ENCODE measurements around the gene BRK1.
A peak's percentile ranks its signal among the peaks of the same experiment; 100 is the strongest.
"Not testable (repeated sequence)": the region's sequence is repeated elsewhere in the genome, so short reads cannot be mapped to it uniquely, and the experiment has no call there.

The BRK1 gene

DNA sequence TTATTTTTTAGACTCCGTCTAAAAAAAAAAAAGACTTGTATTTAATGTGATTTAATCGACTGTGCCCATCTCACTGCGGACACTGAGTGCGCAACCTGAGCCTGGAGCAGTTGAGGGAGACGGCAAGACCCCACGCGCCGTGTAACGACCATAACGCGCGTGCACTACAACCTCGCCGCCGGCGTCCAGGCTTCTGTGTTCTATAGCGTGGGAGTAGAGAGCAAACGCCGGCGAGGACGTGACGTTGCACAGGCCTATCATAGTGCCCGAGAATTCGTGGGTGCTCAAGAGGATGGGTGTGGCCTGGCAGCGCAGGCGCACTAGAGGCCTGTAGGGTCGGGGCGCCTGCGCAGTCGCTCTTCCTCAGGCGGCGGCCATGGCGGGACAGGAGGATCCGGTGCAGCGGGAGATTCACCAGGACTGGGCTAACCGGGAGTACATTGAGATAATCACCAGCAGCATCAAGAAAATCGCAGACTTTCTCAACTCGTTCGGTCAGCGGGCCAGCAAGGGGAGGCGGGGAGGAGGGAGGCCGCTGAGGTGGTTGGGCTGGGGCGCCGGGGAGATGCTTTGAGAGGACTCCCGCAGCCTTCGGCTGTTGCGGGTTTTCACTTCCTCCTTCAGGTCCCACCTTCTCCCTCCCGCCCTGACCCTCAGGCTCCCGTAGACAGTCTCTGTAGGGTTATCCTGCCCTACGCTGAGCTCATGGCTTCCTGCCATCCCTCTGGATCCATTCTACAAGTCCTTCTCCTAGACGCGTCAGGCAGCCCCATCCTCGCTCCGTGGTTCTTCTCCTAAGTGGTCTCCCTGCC lies at the start of gene BRK1:
Gene BRK1, plus strand, starts transcription at position 350 of the 812 bp plus-strand sequence. Its CDS starts 27 bp downstream, at position 377.
- peak; percentile 65 for DNase-seq (ENCODE audit: low read depth, low spot score)

DNA sequence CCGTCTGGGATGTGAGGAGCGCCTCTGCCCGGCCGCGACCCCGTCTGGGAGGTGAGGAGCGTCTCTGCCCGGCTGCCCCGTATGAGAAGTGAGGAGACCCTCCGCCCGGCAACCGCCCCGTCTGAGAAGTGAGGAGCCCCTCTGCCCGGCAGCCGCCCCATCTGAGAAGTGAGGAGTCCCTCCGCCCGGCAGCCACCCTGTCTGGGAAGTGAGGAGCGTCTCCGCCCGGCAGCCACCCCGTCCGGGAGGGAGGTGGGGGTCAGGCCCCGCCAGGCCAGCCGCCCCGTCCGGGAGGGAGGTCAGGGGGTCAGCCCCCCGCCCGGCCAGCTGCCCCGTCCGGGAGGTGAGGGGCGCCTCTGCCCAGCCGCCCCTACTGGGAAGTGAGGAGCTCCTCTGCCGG lies 45.4 kb upstream of the BRK1 start:
- not testable (repeated sequence) for DNase-seq (ENCODE audit: low read depth, low spot score)

DNA sequence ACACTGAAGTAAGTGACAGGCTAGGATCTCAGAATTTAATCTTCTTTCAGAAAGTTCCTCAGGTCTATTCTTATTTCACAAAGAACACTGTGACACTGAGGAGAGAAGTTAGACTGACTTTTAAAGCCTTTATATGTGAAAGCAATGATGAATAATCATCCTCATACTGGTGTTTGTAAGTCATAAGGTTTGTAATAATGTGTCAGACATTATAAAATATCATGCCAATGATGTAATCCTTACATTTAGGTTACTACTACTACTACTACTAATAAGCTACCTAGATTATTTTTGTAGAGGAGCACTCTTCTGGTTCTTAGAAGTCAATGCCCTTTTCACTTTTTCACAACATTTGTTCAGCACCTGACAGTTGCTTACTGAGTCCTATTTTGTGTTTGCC lies 40.8 kb upstream of the BRK1 start:
- DNase-seq (ENCODE audit: low read depth, low spot score), result no peak

DNA sequence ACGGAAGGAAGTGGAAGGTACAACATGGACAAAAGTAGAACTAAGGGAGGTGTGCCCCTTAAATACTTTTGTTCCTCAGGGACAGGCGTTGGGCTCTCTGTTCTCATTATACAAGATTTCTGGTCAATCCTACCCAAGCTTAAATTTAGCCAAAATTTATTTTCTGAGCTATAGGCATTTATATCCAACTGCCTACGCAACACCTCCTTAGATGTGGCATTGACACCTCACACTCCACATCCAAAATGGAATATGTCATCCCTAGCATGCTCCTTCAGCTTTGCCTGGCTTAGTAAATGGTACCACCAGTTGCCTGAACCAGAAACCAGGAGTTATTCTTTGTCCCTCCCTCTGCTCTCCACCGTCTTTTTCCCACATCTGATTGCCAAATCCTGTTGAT lies 33.6 kb upstream of the BRK1 start:
- no peak for DNase-seq (ENCODE audit: low read depth, low spot score)

DNA sequence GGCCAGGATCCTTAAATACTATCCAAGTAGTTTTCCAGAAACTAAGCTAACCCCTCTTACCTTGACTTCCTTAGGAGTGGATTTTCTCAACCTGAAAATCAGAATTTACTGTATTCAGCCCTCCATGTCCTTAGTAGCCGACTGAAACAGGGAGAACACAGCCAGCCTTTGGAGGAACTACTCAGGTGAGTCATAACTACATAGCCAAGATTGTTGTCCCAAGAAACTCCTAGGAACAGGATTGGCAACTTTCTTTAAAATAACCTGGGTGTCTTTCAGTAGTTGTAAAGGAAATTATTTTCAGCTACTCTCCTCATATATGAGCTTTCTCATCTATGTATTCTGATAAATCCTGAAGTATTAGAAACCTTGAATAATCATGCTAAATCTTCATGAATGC lies 29.7 kb upstream of the BRK1 start:
- DNase-seq (ENCODE audit: low read depth, low spot score), result no peak

DNA sequence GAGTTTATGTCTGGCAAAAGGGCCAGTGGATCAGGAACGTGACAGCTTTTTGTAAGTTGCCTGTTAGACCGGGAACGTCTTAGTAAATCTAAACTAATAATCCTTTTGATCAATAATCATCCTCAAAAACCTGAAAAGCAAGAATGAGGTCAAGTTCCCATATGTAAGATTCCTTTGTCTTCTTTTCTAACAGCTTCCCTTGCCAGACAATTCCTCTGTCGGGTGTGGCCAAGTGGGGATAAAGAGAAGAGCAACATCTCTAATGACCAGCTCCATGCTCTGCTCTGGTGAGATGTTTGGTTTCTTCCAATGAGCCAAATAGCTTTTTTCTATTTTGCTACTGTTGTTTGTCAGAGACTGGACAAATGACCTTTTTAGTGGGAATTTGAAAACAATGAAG lies 27.2 kb upstream of the BRK1 start:
- DNase-seq (ENCODE audit: low read depth, low spot score), result no peak

DNA sequence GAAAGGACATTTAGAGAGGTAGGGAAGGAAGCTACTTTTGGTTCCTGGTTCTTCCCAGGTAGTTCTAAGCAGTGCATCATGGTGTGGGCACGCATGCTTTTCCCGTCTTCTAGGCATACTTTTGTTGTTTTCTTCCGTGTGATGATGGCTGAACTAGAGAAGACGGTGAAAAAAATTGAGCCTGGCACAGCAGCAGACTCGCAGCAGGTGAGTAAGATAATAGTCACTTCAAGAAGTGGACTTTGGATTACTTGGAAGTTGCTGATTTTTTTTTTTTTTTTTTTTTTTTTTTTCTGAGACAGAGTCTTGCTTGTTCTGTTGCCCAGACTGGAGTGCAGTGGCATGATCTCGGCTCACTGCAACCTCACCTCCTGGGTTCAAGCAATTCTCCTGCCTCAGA lies 25.3 kb upstream of the BRK1 start:
- no peak for DNase-seq (ENCODE audit: low read depth, low spot score)

DNA sequence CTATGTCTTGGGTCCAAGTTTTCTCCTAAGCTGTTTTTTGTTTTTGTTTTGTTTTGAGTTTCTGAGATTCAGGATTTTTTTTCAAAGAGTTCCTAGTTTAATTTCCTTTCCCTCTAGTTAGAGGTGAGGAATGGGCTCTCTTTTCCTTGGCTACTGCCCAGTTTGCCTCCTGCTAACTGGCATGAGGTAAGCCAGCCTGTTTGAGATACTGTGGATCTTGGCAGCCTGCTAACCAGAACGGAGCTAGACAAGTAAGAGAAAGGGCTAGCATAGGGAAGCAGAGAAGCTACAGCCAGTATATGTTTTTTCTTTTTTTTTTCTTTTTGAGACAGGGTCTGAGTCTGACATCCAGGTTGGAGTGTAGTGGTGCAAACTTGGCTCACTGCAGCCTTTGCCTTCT lies 24.7 kb upstream of the BRK1 start:
- not testable (repeated sequence) for DNase-seq (ENCODE audit: low read depth, low spot score)

DNA sequence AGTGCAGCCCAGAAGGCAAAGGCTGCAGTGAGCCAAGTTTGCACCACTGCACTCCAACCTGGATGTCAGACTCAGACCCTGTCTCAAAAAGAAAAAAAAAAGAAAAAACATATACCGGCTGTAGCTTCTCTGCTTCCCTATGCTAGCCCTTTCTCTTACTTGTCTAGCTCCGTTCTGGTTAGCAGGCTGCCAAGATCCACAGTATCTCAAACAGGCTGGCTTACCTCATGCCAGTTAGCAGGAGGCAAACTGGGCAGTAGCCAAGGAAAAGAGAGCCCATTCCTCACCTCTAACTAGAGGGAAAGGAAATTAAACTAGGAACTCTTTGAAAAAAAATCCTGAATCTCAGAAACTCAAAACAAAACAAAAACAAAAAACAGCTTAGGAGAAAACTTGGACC lies 24.1 kb upstream of the BRK1 start:
- not testable (repeated sequence) for DNase-seq (ENCODE audit: low read depth, low spot score)

DNA sequence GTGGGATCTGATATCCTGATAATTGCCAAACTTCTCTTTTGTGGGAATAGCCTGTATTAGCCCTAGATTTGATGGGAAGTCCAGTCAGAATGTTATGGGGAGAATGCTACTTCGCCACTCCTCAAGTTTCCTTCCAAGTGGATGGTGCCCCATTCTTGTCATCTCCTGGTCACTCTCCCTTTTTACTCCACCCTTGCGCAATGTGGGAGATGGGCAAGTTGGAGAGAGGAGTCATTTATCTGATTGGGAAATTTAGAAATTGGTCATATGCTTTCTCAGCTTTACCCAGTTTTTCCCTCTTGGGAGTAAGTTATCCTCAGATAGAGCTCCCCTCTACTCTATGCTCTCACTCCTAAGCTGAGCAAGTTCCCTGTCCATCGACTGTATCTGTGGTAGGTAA lies 21.8 kb upstream of the BRK1 start:
- DNase-seq (ENCODE audit: low read depth, low spot score), result no peak

DNA sequence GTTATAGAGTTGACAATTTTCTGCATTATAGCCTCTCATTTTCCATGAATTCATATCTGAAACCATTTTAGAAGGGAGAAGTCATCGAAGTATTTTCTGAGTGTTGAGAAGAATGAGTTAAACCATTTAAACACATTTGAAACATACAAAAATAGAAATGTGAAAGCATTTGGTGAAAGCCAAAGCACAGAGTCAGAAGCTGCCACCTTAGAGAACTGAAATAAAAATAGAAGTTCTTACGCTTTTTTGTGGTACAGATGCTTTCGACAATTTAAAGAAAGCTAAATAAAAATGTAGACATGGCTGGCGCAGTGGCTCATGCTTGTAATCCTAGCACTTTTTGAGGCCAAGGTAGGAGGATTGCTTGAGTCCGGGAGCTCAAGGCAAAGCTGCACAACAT lies 16.4 kb upstream of the BRK1 start:
- DNase-seq (ENCODE audit: low read depth, low spot score), result no peak

DNA sequence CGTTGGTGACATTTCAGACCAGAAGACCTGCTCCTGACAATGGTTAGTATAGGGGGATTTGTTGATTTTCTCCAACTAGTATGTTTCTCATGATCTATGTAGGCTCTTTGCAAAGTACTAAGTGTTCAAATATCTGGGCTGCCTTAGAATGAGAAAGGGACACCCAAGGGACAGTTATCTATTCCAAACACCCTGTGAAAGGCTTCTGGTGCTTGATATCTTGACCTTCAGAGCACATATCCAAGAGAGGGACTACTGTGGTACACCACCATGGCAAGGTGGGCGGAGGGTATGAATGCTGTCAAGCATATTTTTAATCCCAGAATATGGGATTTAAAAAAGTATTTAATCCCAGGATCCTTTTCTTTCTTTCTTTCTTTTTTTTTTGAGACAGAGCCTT lies 8.6 kb upstream of the BRK1 start:
- DNase-seq (ENCODE audit: low read depth, low spot score), result no peak

DNA sequence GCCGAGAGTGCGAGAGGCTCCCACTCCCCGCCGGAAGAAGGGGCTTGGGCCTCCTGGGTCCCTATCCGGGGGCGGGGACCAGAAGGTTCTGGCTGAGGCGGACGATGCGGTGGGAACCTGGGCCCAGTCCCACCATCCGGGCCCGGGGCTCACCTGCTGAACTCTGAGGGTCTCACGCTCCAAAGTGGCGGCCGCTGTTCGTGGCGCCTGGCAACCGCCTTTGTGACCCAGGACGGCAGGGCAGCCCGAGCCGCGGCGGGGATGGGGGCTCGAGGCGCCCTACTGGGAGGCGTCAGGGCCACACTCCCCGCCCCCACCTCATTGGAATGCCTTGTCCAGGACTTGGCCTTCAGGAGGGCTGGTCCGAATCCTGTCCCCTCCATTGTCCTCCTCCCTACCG lies 7.4 kb upstream of the BRK1 start, which contains the start of gene FANCD2OS:
Gene FANCD2OS, minus strand, starts transcription at position 165 of the 400 bp plus-strand sequence. CDS start 3,481 bp downstream, outside the sequence.
- no peak for DNase-seq (ENCODE audit: low read depth, low spot score)

DNA sequence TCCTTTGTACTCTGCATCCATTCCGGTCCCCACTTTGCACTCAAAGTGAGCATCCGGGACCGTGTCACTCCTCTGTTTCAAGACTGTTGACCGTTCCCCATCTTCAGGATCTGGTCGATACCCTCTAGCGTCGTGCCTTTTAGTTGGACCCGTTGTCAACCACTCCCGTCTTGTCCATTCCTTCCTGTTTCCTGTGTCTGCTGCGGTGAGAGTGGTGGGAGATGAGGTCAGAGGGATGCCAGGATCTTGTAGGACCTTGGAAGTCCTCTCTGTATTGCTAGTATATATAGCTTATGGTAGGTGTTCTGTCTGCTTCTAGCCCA lies 624 bp downstream of the BRK1 start:
- no peak for DNase-seq (ENCODE audit: low read depth, low spot score)

DNA sequence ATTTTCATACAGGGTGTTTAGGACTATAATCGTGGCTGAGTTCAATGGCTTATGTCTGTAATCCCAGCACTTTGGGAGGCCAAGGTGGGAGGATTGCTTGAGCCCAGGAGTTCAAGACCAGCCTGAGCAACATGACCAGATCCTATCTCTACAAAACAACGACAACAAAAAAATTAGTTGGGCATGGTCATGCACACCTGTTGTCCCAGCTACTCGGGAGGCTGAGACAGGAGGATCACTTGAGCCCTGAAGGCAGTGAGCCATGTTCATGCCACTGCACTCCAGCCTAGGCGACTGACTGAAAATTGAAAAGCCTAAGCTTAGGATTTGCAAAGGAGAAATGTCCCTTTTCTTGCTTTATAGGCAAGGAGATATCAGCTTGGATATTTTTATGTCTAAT lies 1.5 kb downstream of the BRK1 start:
- no peak for DNase-seq (ENCODE audit: low read depth, low spot score)

DNA sequence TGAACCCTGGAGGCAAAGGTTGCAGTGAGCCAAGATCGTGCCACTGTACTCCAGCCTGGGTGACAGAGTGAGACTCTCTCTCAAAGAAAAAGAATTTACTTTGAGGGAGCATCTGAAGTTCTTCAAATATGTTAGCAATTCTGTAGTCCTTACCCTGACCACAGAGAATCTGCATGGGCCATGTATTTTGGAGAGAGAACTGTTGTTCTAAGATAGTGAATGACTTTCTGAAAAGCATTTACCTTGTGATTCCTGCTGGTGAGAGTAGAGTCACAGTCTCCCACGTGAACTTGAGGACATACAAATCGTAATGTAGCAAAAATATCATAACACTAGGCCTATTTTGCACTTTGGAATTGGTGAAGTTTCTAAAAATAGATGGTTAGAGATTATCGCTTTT lies 3.9 kb downstream of the BRK1 start:
- no peak for DNase-seq (ENCODE audit: low read depth, low spot score)

DNA sequence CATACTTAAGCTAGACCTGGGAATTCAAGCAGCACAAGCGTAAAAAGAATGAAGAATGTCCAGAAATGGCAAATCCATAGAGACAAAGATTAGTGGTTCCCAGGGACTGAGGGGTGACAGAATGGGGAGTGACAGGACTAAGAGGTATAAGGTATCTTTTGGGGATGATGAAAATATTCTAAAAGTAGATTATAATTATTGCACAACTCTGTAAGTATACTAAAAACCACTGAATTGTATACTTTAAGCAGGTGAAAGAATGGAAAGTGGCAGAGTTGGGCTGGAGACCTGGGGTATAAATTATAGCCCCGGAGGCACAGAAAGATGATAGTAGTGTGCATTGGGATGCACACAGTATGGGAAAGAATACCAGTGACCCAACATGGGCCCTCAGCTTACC lies 5.6 kb downstream of the BRK1 start:
- no peak for DNase-seq (ENCODE audit: low read depth, low spot score)

DNA sequence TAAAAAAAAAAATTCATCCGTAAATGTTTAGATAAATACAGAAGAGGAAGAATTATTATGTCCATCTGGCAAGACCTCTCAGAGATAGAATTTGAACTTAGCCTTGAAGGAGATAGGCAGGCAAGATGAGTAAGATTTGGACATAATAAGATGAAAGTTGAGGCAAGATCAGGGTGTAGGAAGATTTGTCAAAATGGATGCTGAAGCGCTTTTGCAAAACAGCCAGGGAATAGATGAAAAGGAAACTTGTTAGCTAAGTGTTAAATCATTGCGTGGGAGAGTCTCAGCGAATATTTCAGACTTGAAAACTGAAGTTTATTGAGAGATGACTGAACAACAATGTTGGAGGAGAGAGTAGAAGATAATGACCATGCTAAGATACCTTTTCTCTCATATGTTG lies 7.2 kb downstream of the BRK1 start:
- DNase-seq (ENCODE audit: low read depth, low spot score), result no peak

DNA sequence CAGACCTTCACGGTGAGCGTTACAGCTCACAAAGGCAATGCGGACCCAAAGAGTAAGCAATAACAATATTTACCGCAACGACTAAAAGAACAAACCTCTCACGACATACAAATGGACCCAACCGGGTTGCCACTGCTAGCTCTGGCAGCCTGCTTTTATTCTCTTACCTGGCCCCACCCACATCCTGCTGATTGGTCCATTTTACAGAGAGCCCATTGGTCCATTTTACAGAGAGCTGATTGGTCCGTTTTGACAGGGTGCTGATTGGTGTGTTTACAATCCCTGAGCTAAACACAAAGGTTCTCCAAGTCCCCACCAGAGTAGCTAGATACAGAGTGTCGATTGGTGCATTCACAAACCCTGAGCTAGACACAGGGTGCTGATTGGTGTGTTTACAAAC lies 20.4 kb downstream of the BRK1 start:
- DNase-seq (ENCODE audit: low read depth, low spot score), result not testable (repeated sequence)

DNA sequence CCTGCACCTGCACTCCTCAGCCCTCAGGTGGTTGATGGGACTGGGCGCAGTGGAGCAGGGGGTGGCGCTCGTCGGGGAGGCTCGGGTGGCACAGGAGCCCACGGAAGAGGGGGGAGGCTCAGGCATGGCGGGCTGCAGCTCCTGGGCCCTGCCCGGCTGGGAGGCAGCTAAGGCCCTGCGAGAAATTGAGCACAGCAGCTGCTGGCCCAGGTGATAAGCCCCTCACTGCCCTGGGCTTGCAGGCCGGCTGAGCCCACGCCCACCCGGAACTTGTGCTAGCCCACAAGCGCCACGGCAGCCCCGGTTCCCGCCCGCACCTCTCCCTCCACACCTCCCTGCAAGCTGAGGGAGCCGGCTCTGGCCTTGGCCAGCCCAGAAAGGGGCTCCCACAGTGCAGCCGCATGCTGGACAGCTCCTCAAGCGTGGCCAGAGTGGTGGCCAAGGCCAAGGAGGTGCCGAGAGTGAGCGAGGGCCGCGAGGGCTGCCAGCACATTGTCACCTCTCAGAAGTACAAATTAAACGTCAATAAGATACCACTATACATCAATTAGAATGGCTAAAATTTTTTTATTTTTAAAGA lies 21.0 kb downstream of the BRK1 start:
- no peak for DNase-seq (ENCODE audit: low read depth, low spot score)

DNA sequence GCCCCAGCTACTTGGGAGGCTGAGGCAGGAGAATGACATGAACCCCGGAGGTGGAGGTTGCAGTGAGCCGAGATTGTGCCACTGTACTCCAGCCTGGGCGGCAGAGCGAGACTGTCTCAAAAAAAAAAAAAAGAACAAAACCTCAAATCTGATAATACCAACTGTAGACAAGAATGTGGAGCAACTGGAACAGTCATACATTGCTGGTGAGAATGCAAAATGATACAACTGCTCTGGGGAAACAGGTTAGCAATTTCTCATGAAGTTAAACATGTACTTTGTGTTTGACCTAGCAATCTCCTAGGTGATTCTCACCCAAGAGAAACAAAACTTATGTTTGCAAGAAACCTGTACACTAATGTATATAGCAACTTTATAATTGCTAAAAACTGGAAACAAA lies 21.7 kb downstream of the BRK1 start:
- no peak for DNase-seq (ENCODE audit: low read depth, low spot score)

DNA sequence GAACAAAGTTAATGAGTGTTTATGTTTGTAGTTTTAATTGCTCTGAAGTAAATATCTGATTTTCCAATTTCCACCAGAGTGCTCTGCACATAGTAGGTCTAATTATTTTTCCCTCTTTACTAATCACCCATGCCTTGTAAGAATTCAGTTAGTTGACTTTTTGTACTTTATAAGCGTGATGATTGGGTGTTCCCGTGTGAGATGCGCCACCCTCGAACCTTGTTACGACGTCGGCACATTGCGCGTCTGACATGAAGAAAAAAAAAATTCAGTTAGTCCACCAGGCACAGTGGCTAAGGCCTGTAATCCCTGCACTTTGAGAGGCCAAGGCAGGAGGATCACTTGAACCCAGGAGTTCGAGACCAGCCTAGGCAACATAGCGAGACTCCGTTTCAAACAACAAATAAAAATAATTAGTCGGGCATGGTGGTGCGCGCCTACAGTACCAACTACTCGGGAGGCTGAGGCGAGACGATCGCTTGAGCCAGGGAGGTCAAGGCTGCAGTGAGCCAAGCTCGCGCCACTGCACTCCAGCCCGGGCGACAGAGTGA lies 25.6 kb downstream of the BRK1 start:
- DNase-seq (ENCODE audit: low read depth, low spot score), result no peak

Measured in iPS DF 19.7 (cell line).